H9 (cell line): ENCODE results near the gene TBXA2R. TPM values are rescaled to one million over a fixed set of nuclear protein-coding genes. Genes with fewer than 3 reads are reported as not detected.

Experiments
- DNase-seq: peaks from one replicate; pipeline ENCODE4 v3.0.0-alpha.2; 2017
- H2AFZ ChIP-seq: one replicate; pipeline ENCODE4 v1.6.1; 2013; ENCODE audit warnings: mild to moderate bottlenecking, low read length, control low read depth, moderate library complexity
- H2AK5ac ChIP-seq: 2 replicates; pipeline ENCODE4 v1.6.1; 2013; ENCODE audit warnings: low read length, control low read depth, mixed read lengths; ENCODE audit not compliant: insufficient read length
- H2BK120ac ChIP-seq: one replicate; pipeline ENCODE4 v1.6.1; 2013; ENCODE audit warnings: low read depth, mild to moderate bottlenecking, low read length, control low read depth, inconsistent platforms; ENCODE audit not compliant: poor library complexity, severe bottlenecking
- H2BK12ac ChIP-seq: 2 replicates; pipeline ENCODE4 v1.6.1; 2013; ENCODE audit warnings: low read length, control low read depth, mixed read lengths, low read depth; ENCODE audit not compliant: insufficient read length
- H2BK15ac ChIP-seq: 2 replicates; pipeline ENCODE4 v1.6.1; 2013; ENCODE audit warnings: low read depth, low read length, control low read depth
- H2BK20ac ChIP-seq: one replicate; pipeline ENCODE4 v1.6.1; 2013; ENCODE audit warnings: low read depth, mild to moderate bottlenecking, low read length, control low read depth, inconsistent platforms; ENCODE audit not compliant: poor library complexity, severe bottlenecking
- H2BK5ac ChIP-seq: 2 replicates; pipeline ENCODE4 v1.6.1; 2013; ENCODE audit warnings: low read length, control low read depth, mixed read lengths; ENCODE audit not compliant: insufficient read length
- H3K14ac ChIP-seq: 2 replicates; pipeline ENCODE4 v1.6.1; 2013; ENCODE audit warnings: low read length, control low read depth; ENCODE audit not compliant: insufficient read depth
- H3K18ac ChIP-seq: 2 replicates; pipeline ENCODE4 v1.6.1; 2013; ENCODE audit warnings: low read depth, mild to moderate bottlenecking, mixed read lengths, low read length, control low read depth; ENCODE audit not compliant: insufficient read length
- H3K23ac ChIP-seq: 2 replicates; pipeline ENCODE4 v1.6.1; 2013; ENCODE audit warnings: low read length, control low read depth, mixed read lengths, low read depth; ENCODE audit not compliant: insufficient read length
- H3K23me2 ChIP-seq: 2 replicates; pipeline ENCODE4 v1.6.1; 2013; ENCODE audit warnings: low read depth, mild to moderate bottlenecking, mixed read lengths, low read length, control low read depth; ENCODE audit not compliant: insufficient read length, poor library complexity, severe bottlenecking
- H3K27ac ChIP-seq: 2 replicates; pipeline ENCODE4 v1.5.1; 2013; ENCODE audit warnings: low read length, control low read depth, mixed read lengths, low read depth; ENCODE audit not compliant: insufficient read length
- H3K27me3 ChIP-seq: 2 replicates; pipeline ENCODE4 v1.6.1; 2013; ENCODE audit warnings: low read length, control low read depth, inconsistent platforms; ENCODE audit not compliant: insufficient read depth
- H3K4ac ChIP-seq: 2 replicates; pipeline ENCODE4 v1.6.1; 2013; ENCODE audit warnings: low read depth, mild to moderate bottlenecking, control low read depth, inconsistent platforms, low read length, moderate library complexity
- H3K4me1 ChIP-seq: 2 replicates; pipeline ENCODE4 v1.6.1; 2013; ENCODE audit warnings: low read length, control low read depth, inconsistent platforms; ENCODE audit not compliant: insufficient read depth
- H3K4me2 ChIP-seq: 2 replicates; pipeline ENCODE4 v1.6.1; 2013; ENCODE audit warnings: low read length, control low read depth, mixed read lengths; ENCODE audit not compliant: insufficient read length, insufficient read depth
- H3K56ac ChIP-seq: 2 replicates; pipeline ENCODE4 v1.6.1; 2013; ENCODE audit warnings: low read depth, mild to moderate bottlenecking, mixed read lengths, low read length, control low read depth; ENCODE audit not compliant: insufficient read length
- H3K79me1 ChIP-seq: 2 replicates; pipeline ENCODE4 v1.6.1; 2013; ENCODE audit warnings: low read depth, mild to moderate bottlenecking, moderate library complexity, low read length, control low read depth, inconsistent platforms; ENCODE audit not compliant: insufficient read depth, poor library complexity, severe bottlenecking
- H3K79me2 ChIP-seq: 2 replicates; pipeline ENCODE4 v1.6.1; 2013; ENCODE audit warnings: low read length, control low read depth, inconsistent platforms; ENCODE audit not compliant: insufficient read depth
- H3K9ac ChIP-seq: 2 replicates; pipeline ENCODE4 v1.6.1; 2013; ENCODE audit warnings: low read length, control low read depth, mixed read lengths; ENCODE audit not compliant: insufficient read length; ENCODE audit errors: extremely low read depth
- H3K9me3 ChIP-seq: one replicate; pipeline ENCODE4 v1.6.1; 2013; ENCODE audit warnings: low read depth, low read length, inconsistent platforms; ENCODE audit not compliant: control insufficient read depth
- H3T11ph ChIP-seq: one replicate; pipeline ENCODE4 v1.6.1; 2013; ENCODE audit warnings: mild to moderate bottlenecking, low read length, control low read depth, inconsistent platforms
- H4K20me1 ChIP-seq: one replicate; pipeline ENCODE4 v1.6.1; 2013; ENCODE audit not compliant: control insufficient read depth, insufficient read length, insufficient read depth
- H4K5ac ChIP-seq: 2 replicates; pipeline ENCODE4 v1.6.1; 2013; ENCODE audit warnings: low read depth, mild to moderate bottlenecking, mixed read lengths, low read length, control low read depth; ENCODE audit not compliant: insufficient read length
- H4K8ac ChIP-seq: replicated peaks from 2 replicates; pipeline ENCODE4 v1.6.1; 2013; ENCODE audit warnings: low read length, control low read depth, mixed read lengths, low read depth; ENCODE audit not compliant: insufficient read length
- H4K91ac ChIP-seq: 2 replicates; pipeline ENCODE4 v1.6.1; 2013; ENCODE audit warnings: low read depth, mild to moderate bottlenecking, moderate library complexity, mixed read lengths, low read length, control low read depth; ENCODE audit not compliant: insufficient read length
- H3K27ac Mint-ChIP-seq, 3 experiments: 2 replicates in 2 of 3; 3 replicates in 1 of 3; pipeline ENCODE4 v1.8.0; 2020 to 2021; ENCODE audit warnings: mixed read lengths in 3 of 3, mild to moderate bottlenecking in 1 of 3, moderate library complexity in 1 of 3
- H3K27me3 Mint-ChIP-seq: 2 replicates; pipeline ENCODE4 v1.8.0; 2021; ENCODE audit warnings: low read depth, mild to moderate bottlenecking, moderate library complexity, mixed read lengths
- H3K36me3 Mint-ChIP-seq, 3 experiments: 2 replicates in 2 of 3; 3 replicates in 1 of 3; pipeline ENCODE4 v1.8.0; 2020 to 2021; ENCODE audit warnings: low read depth in 3 of 3, mixed read lengths in 3 of 3; ENCODE audit not compliant: insufficient read depth in 1 of 3
- H3K4me1 Mint-ChIP-seq, 2 experiments: 2 replicates each; pipeline ENCODE4 v1.8.0; 2020; ENCODE audit warnings: mixed read lengths in 2 of 2
- H3K4me3 Mint-ChIP-seq, 2 experiments: 2 replicates in 1 of 2; 3 replicates in 1 of 2; pipeline ENCODE4 v1.8.0; 2020 to 2021; ENCODE audit warnings: mild to moderate bottlenecking in 2 of 2, mixed read lengths in 2 of 2, moderate library complexity in 1 of 2
- H3K9me3 Mint-ChIP-seq, 2 experiments: 2 replicates in 1 of 2; 3 replicates in 1 of 2; pipeline ENCODE4 v1.8.0; 2020; ENCODE audit warnings: mild to moderate bottlenecking in 2 of 2, mixed read lengths in 2 of 2, moderate library complexity in 1 of 2
- CTCF ChIP-seq: fragments of 200-600 bp; sonication (generic); conservative IDR thresholded peaks from 3 replicates; pipeline ENCODE4 v1.8.0; 2021; ENCODE audit warnings: antibody characterized with exemption, mild to moderate bottlenecking
- WGBS: extraction: QIAGEN DNeasy Blood & Tissue Kit; methylation state at CpG from one replicate; pipeline ENCODE4 v1.1.7; 2013; ENCODE audit warnings: missing lambda C conversion rate, low lambda C conversion rate, mixed read lengths; ENCODE audit not compliant: insufficient read length; ENCODE audit errors: extremely low coverage; 5-methylcytosine and 5-hydroxymethylcytosine counted together
- total RNA-seq: library from RNA; stranded (reverse); gene quantifications from 2 replicates; pipeline ENCODE4 v1.2.1, GENCODE V29; 2021

The TBXA2R gene
- total RNA-seq, 1 experiment from 2014 or later = 0.63 TPM

- no peak for TF ChIP-seq CTCF
- Histone ChIP-seq H3K4me2 (peak overlapping the region; percentile 61), H3K9ac (peak overlapping the region; percentile 4), H4K5ac (no peak overlapping the region), H4K91ac (no peak overlapping the region), H4K8ac (no peak overlapping the region), H3K9me3 (no peaks in the 10 kb centered on the region), H3K23ac (no peak overlapping the region), H3K14ac (no peak overlapping the region), H2BK20ac (no peak overlapping the region), H3K4me1 (no peaks in the 10 kb centered on the region), H3K4ac (no peak overlapping the region), H2AK5ac (no peak overlapping the region), H2BK120ac (no peak overlapping the region), H2BK5ac (no peak overlapping the region), H3K56ac (no peak overlapping the region), H2BK12ac (no peak overlapping the region), H3K27ac (no peak overlapping the region), H3K23me2 (peaks cover 9% of the 10 kb centered on the region), H3K79me2 (no peaks in the 10 kb centered on the region), H3K27me3 (no peaks in the 10 kb centered on the region), H3K79me1 (no peaks in the 10 kb centered on the region), H2BK15ac (no peak overlapping the region), H3T11ph (no peak overlapping the region), H2AFZ (no peak overlapping the region), H3K18ac (peak overlapping the region; percentile 38), H4K20me1 (no peaks in the 10 kb centered on the region)
- Mint-ChIP-seq H3K36me3 (peaks cover 8 to 10% (median 9%) of the 10 kb centered on the region in 3 experiments), H3K9me3 (no peaks in the 10 kb centered on the region; a peak in 1 of 5 replicates), H3K4me3 (peak overlapping the region; percentile 73 to 87), H3K4me1 (peaks cover 13 to 24% of the 10 kb centered on the region in 2 experiments), H3K27me3 (peaks cover 6% of the 10 kb centered on the region), H3K27ac (no peak overlapping the region)
- WGBS = no CpG with 5 or more reads among the region's 60 CpGs
- DNase-seq = no peak
Measured at GRCh38 chr19:3573162-3573857, 33.4 kb downstream of the TBXA2R start.
